SK-N-SH (cell line): Measurements from ENCODE around the gene TCP11L1. TPM values are rescaled to one million over a fixed set of nuclear protein-coding genes. Genes with fewer than 3 reads are reported as not detected.

Source experiments
- CHD2 ChIP-seq: fragments of 150-350 bp; IDR thresholded peaks from 2 replicates; pipeline ENCODE4 v1.6.1; 2018; ENCODE audit warnings: low read length; ENCODE audit not compliant: partially characterized antibody
- ELF1 ChIP-seq: IDR thresholded peaks from 2 replicates; pipeline ENCODE4 v1.4.0; 2012
- EP300 ChIP-seq, 2 experiments: IDR thresholded peaks; 2 replicates each; pipeline versions ENCODE4 v1.4.0 to v1.6.1; 2012; ENCODE audit warnings: borderline replicate concordance in 1 of 2, low read depth in 1 of 2, low read length in 1 of 2
- EZH2phosphoT487 ChIP-seq: fragments of 200-600 bp; sonication (generic); IDR thresholded peaks from 2 replicates; pipeline ENCODE4 v1.6.1; 2017; ENCODE audit warnings: low read depth, mixed run types, mild to moderate bottlenecking, antibody characterized with exemption, moderate library complexity, borderline replicate concordance
- FOSL2 ChIP-seq: IDR thresholded peaks from 2 replicates; pipeline ENCODE4 v1.4.0; 2012; ENCODE audit warnings: low read depth, mild to moderate bottlenecking, moderate library complexity, borderline replicate concordance
- FOXJ3 ChIP-seq: sonication (generic); formaldehyde crosslinking; IDR thresholded peaks from 2 replicates; pipeline ENCODE4 v1.5.1; 2020; ENCODE audit warnings: mild to moderate bottlenecking, missing genetic modification reagents
- GATA2 ChIP-seq: sonication (generic); formaldehyde crosslinking; IDR thresholded peaks from 2 replicates; pipeline ENCODE4 v1.5.0; 2020; ENCODE audit warnings: mild to moderate bottlenecking, missing genetic modification reagents
- JUND ChIP-seq: IDR thresholded peaks from 2 replicates; pipeline ENCODE4 v1.4.0; 2012
- MEF2A ChIP-seq: IDR thresholded peaks from 2 replicates; pipeline ENCODE4 v1.4.0; 2012; ENCODE audit warnings: low read depth, borderline replicate concordance
- MXI1 ChIP-seq: IDR thresholded peaks from 2 replicates; pipeline ENCODE4 v1.6.1; 2012; ENCODE audit warnings: mild to moderate bottlenecking, low read depth, low read length, improper control_type of control experiment
- NRF1 ChIP-seq: IDR thresholded peaks from 2 replicates; pipeline ENCODE4 v1.6.1; 2012; ENCODE audit warnings: low read depth, mild to moderate bottlenecking, low read length
- POLR2AphosphoS5 ChIP-seq: IDR thresholded peaks from 2 replicates; pipeline ENCODE4 v1.6.1; 2012; ENCODE audit warnings: low read depth, low read length
- RAD21 ChIP-seq: IDR thresholded peaks from 2 replicates; pipeline ENCODE4 v1.6.1; 2012; ENCODE audit warnings: mild to moderate bottlenecking, low read length
- RCOR1 ChIP-seq: fragments of 150-350 bp; IDR thresholded peaks from 2 replicates; pipeline ENCODE4 v1.6.1; 2017; ENCODE audit warnings: antibody characterized with exemption, low read length
- RFX5 ChIP-seq: IDR thresholded peaks from 2 replicates; pipeline ENCODE4 v1.6.1; 2012; ENCODE audit warnings: mild to moderate bottlenecking, improper control_type of control experiment, low read length
- RXRA ChIP-seq: IDR thresholded peaks from 2 replicates; pipeline ENCODE4 v1.4.0; 2012; ENCODE audit warnings: low read depth, mild to moderate bottlenecking, borderline replicate concordance
- SMC3 ChIP-seq: IDR thresholded peaks from 2 replicates; pipeline ENCODE4 v1.6.1; 2012; ENCODE audit warnings: low read depth, low read length, improper control_type of control experiment
- TAF1 ChIP-seq: IDR thresholded peaks from 2 replicates; pipeline ENCODE4 v1.6.1; 2012; ENCODE audit warnings: low read depth, mild to moderate bottlenecking, low read length, moderate library complexity, borderline replicate concordance
- TCF12 ChIP-seq: IDR thresholded peaks from 2 replicates; pipeline ENCODE4 v1.4.0; 2012
- TEAD4 ChIP-seq: IDR thresholded peaks from 2 replicates; pipeline ENCODE4 v1.4.0; 2012; ENCODE audit warnings: mild to moderate bottlenecking, borderline replicate concordance; ENCODE audit not compliant: insufficient read depth
- YY1 ChIP-seq: IDR thresholded peaks from 2 replicates; pipeline ENCODE4 v1.4.0; 2012; ENCODE audit warnings: low read depth, mild to moderate bottlenecking
- polyA plus RNA-seq, 3 experiments: library from polyadenylated mRNA; depleted of rRNA; stranded (reverse); fragments of >200 nt; gene quantifications; 2 replicates each; pipeline ENCODE4 v1.2.3, GENCODE V29; 2012
- TF ChIP-seq, protein P1 (sequence below): IDR thresholded peaks from 2 replicates; pipeline ENCODE4 v1.4.0; 2012; ENCODE audit warnings: low read depth
- TF ChIP-seq, protein P2 (sequence below): fragments of 150-350 bp; IDR thresholded peaks from 2 replicates; pipeline ENCODE4 v1.6.1; 2016; ENCODE audit warnings: mild to moderate bottlenecking, low read depth, low read length
- TF ChIP-seq, protein P3 (sequence below): fragments of 150-350 bp; IDR thresholded peaks from 2 replicates; pipeline ENCODE4 v1.6.1; 2017; ENCODE audit warnings: antibody characterized with exemption, low read length, low read depth, borderline replicate concordance
- TF ChIP-seq, protein P4 (sequence below): IDR thresholded peaks from 2 replicates; pipeline ENCODE4 v1.4.0; 2012; ENCODE audit warnings: low read depth, borderline replicate concordance

TCP11L1 gene
- polyA plus RNA-seq, 1 of the 3 experiments (the other 2 are of a cell fraction): 12.7 TPM

DNA sequence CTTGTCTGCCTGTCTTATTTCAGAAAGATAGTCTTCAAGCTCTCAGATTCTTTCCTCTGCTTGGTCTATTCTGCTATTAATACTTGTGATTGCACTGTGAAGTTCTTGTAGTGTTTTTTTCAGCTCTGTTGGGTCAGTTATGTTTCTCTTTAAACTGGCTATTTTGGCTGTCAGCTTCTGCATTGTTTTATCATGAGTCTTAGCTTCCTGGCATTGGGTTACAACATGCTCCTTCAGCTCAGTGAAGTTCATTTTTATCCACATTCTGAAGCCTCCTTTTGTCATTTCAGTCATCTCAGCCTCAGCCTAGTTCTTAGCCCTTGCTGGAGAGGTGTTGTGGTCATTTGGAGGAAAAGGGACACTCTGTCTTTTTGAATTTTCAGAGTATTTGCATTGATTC is 39.2 kb upstream of the TCP11L1 start (continued):
- peak; percentile 93 for TF ChIP-seq JUND
- no peak for TF ChIP-seq MEF2A
- TF ChIP-seq RCOR1: no peak
- TF ChIP-seq EP300 (IDR thresholded peaks at IDR 0.05; ENCODE audit: borderline replicate concordance in 1 of 2, low read depth in 1 of 2, low read length in 1 of 2): peak in 1 of 2 experiments; percentile 60; a peak in 1 of 4 replicates
- no peak for TF ChIP-seq YY1
- TF ChIP-seq CHD2: no peak
- no peak for TF ChIP-seq EZH2phosphoT487
- no peak for TF ChIP-seq GATA2
- TF ChIP-seq TAF1: no peak
- no peak for TF ChIP-seq SMC3
- no peak for TF ChIP-seq MXI1
- TF ChIP-seq RFX5: no peak
- TF ChIP-seq ELF1: no peak
- TF ChIP-seq, protein P1, sequence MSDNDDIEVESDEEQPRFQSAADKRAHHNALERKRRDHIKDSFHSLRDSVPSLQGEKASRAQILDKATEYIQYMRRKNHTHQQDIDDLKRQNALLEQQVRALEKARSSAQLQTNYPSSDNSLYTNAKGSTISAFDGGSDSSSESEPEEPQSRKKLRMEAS: peak; percentile 64; the same call in 1 of the 2 replicates
- TF ChIP-seq POLR2AphosphoS5: peak; percentile 61
- TF ChIP-seq FOSL2: peak; percentile 62; the same call in 1 of the 2 replicates
- TF ChIP-seq NRF1: no peak
- TF ChIP-seq, protein P2, sequence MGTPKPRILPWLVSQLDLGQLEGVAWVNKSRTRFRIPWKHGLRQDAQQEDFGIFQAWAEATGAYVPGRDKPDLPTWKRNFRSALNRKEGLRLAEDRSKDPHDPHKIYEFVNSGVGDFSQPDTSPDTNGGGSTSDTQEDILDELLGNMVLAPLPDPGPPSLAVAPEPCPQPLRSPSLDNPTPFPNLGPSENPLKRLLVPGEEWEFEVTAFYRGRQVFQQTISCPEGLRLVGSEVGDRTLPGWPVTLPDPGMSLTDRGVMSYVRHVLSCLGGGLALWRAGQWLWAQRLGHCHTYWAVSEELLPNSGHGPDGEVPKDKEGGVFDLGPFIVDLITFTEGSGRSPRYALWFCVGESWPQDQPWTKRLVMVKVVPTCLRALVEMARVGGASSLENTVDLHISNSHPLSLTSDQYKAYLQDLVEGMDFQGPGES: no peak
- TF ChIP-seq RXRA: no peak
- TF ChIP-seq, protein P3, sequence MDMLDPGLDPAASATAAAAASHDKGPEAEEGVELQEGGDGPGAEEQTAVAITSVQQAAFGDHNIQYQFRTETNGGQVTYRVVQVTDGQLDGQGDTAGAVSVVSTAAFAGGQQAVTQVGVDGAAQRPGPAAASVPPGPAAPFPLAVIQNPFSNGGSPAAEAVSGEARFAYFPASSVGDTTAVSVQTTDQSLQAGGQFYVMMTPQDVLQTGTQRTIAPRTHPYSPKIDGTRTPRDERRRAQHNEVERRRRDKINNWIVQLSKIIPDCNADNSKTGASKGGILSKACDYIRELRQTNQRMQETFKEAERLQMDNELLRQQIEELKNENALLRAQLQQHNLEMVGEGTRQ: no peak
- no peak for TF ChIP-seq RAD21
- peak; percentile 62; the same call in 1 of the 2 replicates for TF ChIP-seq TEAD4
- TF ChIP-seq TCF12: peak; percentile 81
- no peak for TF ChIP-seq FOXJ3 (CRISPR knock-in tag)
- TF ChIP-seq, protein P4, sequence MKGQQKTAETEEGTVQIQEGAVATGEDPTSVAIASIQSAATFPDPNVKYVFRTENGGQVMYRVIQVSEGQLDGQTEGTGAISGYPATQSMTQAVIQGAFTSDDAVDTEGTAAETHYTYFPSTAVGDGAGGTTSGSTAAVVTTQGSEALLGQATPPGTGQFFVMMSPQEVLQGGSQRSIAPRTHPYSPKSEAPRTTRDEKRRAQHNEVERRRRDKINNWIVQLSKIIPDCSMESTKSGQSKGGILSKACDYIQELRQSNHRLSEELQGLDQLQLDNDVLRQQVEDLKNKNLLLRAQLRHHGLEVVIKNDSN: no peak
